GM12891 (cell line): ENCODE data around the gene ITPKA.
"Not testable (repeated sequence)": the region's sequence is repeated elsewhere in the genome, so short reads cannot be mapped to it uniquely, and the experiment has no call there.

Experiments
- POLR2A ChIP-seq: IDR thresholded peaks from 2 replicates; pipeline ENCODE4 v1.6.1; 2011; ENCODE audit warnings: low read depth, low read length, control low read depth
- POLR2AphosphoS5 ChIP-seq: IDR thresholded peaks from 2 replicates; pipeline ENCODE4 v1.6.1; 2011; ENCODE audit warnings: low read depth, low read length, control low read depth
- TAF1 ChIP-seq: IDR thresholded peaks from 2 replicates; pipeline ENCODE4 v1.6.1; 2011; ENCODE audit warnings: low read depth, low read length, control low read depth

DNA sequence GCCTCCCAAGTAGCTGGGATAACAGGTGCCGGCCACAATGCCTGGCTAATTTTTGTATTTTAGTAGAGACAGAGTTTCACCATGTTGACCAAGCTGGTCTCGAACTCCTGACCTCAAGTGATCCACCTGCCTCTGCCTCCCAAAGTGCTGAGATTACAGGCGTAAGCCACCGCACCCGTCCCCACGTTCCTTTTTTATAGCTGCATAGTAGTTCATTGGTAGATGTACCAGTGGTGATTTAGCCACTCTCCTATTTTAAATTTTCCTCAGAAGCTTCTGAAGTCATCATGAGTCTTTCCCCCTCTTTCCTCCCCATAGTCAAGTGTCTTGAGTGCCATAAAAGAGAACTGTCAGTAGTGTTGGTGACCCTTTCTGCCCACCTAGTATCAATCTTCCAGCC is 24.0 kb upstream of the ITPKA start:
- TF ChIP-seq TAF1, POLR2AphosphoS5, POLR2A: not testable (repeated sequence)
